ENCODE results near the gene SLC36A3. TPM values are rescaled to one million over a fixed set of nuclear protein-coding genes. Genes with fewer than 3 reads are reported as not detected.

Gene SLC36A3
- total RNA-seq, 1 experiment from 2014 or later: not detected

GRCh38 chr5:151280443-151280842 is 23.1 kb downstream of the SLC36A3 start (continued):
- no peak for TF ChIP-seq ZNF512 (CRISPR knock-in tag; IDR thresholded peaks at IDR 0.05; ENCODE audit: borderline replicate concordance)
- no peak for TF ChIP-seq GABPB1 (CRISPR knock-in tag; IDR thresholded peaks at IDR 0.05)
- TF ChIP-seq ZNF263 (CRISPR knock-in tag; IDR thresholded peaks at IDR 0.05; ENCODE audit: low read depth): no peak
- TF ChIP-seq ZNF425 (CRISPR knock-in tag; conservative IDR thresholded peaks at IDR 0.05): no peak
- no peak for TF ChIP-seq ETV6 (CRISPR knock-in tag; IDR thresholded peaks at IDR 0.05)
- TF ChIP-seq HMGA2 (CRISPR knock-in tag; IDR thresholded peaks at IDR 0.05): no peak
- TF ChIP-seq USF2 (CRISPR knock-in tag; IDR thresholded peaks at IDR 0.05): no peak
- no peak for TF ChIP-seq ZNF232 (CRISPR knock-in tag; IDR thresholded peaks at IDR 0.05)
- TF ChIP-seq ZSCAN18 (CRISPR knock-in tag; IDR thresholded peaks at IDR 0.05): no peak
- TF ChIP-seq ZNF219 (CRISPR knock-in tag; IDR thresholded peaks at IDR 0.05; ENCODE audit: borderline replicate concordance): no peak
- TF ChIP-seq ZMAT4 (CRISPR knock-in tag; IDR thresholded peaks at IDR 0.05): no peak

- ChIA-PET POLR2A (interaction anchor here (0.6 kb wide), 1 partner anchor 579 kb away, joined by 3 read pairs; no protein-coding TSS in a partner anchor), CTCF (no interaction called here)
- H3K4me1 Mint-ChIP-seq: no peaks in the 10 kb centered on the region
- H3K9me3 Mint-ChIP-seq: no peaks in the 10 kb centered on the region
- no peak overlapping the region for H3K4me3 Mint-ChIP-seq
- no peak for ATAC-seq
- no peaks in the 10 kb centered on the region for H3K27me3 Mint-ChIP-seq (ENCODE audit: low read depth)
- no peaks in the 10 kb centered on the region for H3K36me3 Mint-ChIP-seq
- H3K27ac Mint-ChIP-seq: no peak overlapping the region
- no peak for TF ChIP-seq CREM (CRISPR knock-in tag; IDR thresholded peaks at IDR 0.05)
- TF ChIP-seq ZNF425 (CRISPR knock-in tag; conservative IDR thresholded peaks at IDR 0.05): no peak
- TF ChIP-seq ESRRA (CRISPR knock-in tag; IDR thresholded peaks at IDR 0.05; ENCODE audit: borderline replicate concordance): no peak
- no peak for DNase-seq (ENCODE audit: low spot score)
Measured at GRCh38 chr5:151278845-151279244, 24.7 kb downstream of the SLC36A3 start.

GRCh38 chr5:151275803-151276202 is 27.8 kb downstream of the SLC36A3 start:
- DNase-seq (ENCODE audit: low spot score) (no peak), ATAC-seq (no peak)
- H3K27ac Mint-ChIP-seq: no peak overlapping the region
- no peak overlapping the region for H3K4me3 Mint-ChIP-seq
- H3K27me3 Mint-ChIP-seq (ENCODE audit: low read depth): no peaks in the 10 kb centered on the region
- no peaks in the 10 kb centered on the region for H3K9me3 Mint-ChIP-seq
- ChIA-PET CTCF (interaction anchor here (1.0 kb wide), 1 partner anchor 37 kb away, joined by 3 read pairs; no protein-coding TSS in a partner anchor), POLR2A (no interaction called here)
- H3K4me1 Mint-ChIP-seq: no peaks in the 10 kb centered on the region
- no peaks in the 10 kb centered on the region for H3K36me3 Mint-ChIP-seq
- TF ChIP-seq SMAD3 (CRISPR knock-in tag; IDR thresholded peaks at IDR 0.05; ENCODE audit: borderline replicate concordance) (no peak), ATF1 (CRISPR knock-in tag; IDR thresholded peaks at IDR 0.05) (no peak), CREB1 (CRISPR knock-in tag; IDR thresholded peaks at IDR 0.05) (no peak), SOX15 (CRISPR knock-in tag; IDR thresholded peaks at IDR 0.05) (no peak), ATF2 (CRISPR knock-in tag; IDR thresholded peaks at IDR 0.05; ENCODE audit: borderline replicate concordance, low read depth) (no peak), ZNF219 (CRISPR knock-in tag; IDR thresholded peaks at IDR 0.05; ENCODE audit: borderline replicate concordance) (no peak), FOXP4 (CRISPR knock-in tag; IDR thresholded peaks at IDR 0.05) (no peak), GABPB1 (CRISPR knock-in tag; IDR thresholded peaks at IDR 0.05) (no peak)

Data from WTC11 (cell line).